ENCODE measurements around the gene ARHGAP28. TPM values are rescaled to one million over a fixed set of nuclear protein-coding genes. Genes with fewer than 3 reads are reported as not detected.

Gene ARHGAP28
- total and polyA plus RNA-seq, 7 donors = 0.65 to 8.8 (median 3.0) TPM

DNA sequence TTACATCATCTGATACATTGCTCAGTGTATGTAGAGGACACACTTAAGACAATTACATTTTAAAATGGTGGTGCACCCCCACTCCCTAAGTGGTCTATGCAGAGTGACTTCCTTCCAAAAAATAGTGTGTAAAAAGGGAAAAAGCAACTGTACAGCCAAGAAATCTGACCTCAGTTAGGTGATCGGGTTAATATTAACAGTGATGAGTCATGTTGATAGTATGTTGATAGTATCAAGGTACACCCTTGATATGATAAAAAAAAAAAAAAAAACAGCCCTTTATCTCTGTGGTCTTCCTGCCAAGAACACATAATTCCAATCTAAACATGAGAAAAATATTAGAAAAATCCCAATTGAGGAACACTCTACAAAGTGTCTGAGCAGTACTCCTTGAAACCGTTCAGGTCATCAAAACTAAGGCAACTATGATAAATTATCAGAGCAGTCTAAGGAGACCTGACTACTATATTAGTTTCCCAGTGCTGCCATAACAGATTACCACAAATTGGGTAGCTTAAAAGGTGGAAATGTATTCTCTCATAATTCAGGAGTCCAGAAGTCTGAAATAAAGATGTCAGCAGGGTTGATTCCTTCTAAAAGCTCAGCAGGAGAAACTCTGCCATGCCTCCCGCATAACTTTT, 171.9 kb downstream of the ARHGAP28 start:
- TF ChIP-seq, protein P1, sequence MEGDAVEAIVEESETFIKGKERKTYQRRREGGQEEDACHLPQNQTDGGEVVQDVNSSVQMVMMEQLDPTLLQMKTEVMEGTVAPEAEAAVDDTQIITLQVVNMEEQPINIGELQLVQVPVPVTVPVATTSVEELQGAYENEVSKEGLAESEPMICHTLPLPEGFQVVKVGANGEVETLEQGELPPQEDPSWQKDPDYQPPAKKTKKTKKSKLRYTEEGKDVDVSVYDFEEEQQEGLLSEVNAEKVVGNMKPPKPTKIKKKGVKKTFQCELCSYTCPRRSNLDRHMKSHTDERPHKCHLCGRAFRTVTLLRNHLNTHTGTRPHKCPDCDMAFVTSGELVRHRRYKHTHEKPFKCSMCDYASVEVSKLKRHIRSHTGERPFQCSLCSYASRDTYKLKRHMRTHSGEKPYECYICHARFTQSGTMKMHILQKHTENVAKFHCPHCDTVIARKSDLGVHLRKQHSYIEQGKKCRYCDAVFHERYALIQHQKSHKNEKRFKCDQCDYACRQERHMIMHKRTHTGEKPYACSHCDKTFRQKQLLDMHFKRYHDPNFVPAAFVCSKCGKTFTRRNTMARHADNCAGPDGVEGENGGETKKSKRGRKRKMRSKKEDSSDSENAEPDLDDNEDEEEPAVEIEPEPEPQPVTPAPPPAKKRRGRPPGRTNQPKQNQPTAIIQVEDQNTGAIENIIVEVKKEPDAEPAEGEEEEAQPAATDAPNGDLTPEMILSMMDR (IDR thresholded peaks at IDR 0.05) = no peak
- intact Hi-C loops (cut with DNase I) = no loop called here
- 82 to 91% (median 85%) methylated on average over 3 of the region's 3 CpGs for WGBS, 3 donors

DNA sequence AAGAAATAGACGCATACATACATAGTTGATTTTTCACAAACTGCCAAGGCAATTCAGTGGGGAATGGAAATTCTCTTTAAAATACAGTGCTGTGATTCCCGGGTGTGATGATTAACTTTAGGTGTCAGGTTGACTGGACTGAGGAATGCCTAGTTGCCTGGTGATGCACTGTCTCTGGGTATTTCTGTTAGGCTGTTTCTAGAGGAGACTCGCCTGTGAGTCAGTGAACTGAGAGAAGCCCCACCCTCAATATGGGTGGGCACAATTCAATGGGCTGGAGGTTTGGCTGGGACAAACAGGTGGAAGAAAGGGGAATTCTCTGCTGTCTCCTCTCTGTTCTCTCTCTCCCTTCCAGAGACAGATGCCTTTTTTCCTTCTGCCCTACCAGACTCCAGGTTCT, 187.6 kb downstream of the ARHGAP28 start:
- intact Hi-C loops (cut with DNase I) = no loop called here
- WGBS, 3 donors = 85 to 94% (median 90%) methylated on average over 3 of the region's 3 CpGs

More for the DNA sequence above, 171.9 kb downstream of the ARHGAP28 start:
- Histone ChIP-seq H3K4me1 (no peaks in the 10 kb centered on the region), H3K27me3 (ENCODE audit: insufficient read depth in 3 of 3, low read length in 2 of 3) (no peaks in the 10 kb centered on the region), H3K36me3 (ENCODE audit: insufficient read depth in 1 of 2, low read depth in 1 of 2) (peaks cover 0 to 29% of the 10 kb centered on the region in 2 donors), H3K4me3 (no peak overlapping the region), H3K27ac (no peak overlapping the region), H3K9me3 (no peaks in the 10 kb centered on the region)
- DNase-seq (no peak), ATAC-seq (no peak)

DNA sequence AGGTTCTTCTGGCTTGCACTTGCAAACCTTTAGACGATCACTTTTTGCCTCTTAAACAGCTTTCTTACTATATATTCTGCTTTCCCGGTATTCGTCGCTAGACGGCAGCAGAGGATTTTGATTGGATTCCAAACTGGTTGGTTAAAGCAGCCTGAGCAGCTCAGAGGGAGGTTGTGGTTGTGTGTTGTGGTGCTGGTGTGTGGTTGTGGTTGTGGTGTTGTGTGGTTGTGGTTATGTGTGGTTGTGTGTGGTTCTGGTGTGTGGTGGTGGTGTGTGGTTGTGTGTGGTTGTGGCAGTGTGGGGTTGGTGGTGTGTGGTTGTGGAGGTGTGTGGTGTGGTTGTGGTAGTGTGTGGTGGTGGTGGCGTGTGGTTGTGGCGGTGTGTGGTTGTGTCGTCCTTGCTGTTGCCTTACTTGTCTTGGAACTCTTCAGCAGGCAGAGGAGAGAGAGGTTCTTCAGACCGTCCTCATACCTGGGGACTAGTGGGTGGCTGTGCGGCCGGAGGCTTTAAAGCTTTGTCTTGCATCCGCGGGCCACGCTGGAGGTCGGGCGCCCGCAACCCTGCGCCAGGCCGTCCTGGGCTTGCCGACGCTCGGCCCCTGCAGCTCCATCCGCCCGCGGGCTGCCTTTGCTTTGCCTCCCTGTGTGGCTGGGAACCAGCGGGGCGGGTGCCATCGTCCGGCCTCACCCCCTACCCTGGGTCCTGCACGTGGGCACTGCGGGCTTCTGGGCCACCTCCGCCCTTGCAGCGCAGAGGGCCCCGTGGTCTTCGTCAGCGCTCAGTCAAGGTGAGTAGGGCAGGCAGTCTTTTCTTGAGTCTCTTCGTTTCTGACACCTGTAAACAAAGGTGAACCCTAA, 190.8 kb downstream of the ARHGAP28 start:
- intact Hi-C loops (cut with DNase I) = loop anchor here in 1 of 2 donors (2.0 kb wide), 1 partner anchor 258 kb away; no protein-coding TSS in a partner anchor

More for the DNA sequence above, 187.6 kb downstream of the ARHGAP28 start:
- H3K27ac ChIP-seq = no peak overlapping the region
- no peak overlapping the region for H3K4me3 ChIP-seq
- no peaks in the 10 kb centered on the region for H3K4me1 ChIP-seq
- peaks cover 0 to 13% of the 10 kb centered on the region in 2 donors for H3K36me3 ChIP-seq (ENCODE audit: insufficient read depth in 1 of 2, low read depth in 1 of 2)
- TF ChIP-seq, protein P1 (IDR thresholded peaks at IDR 0.05) = no peak
- no peak for DNase-seq
- no peak for ATAC-seq
- H3K27me3 ChIP-seq (ENCODE audit: insufficient read depth in 3 of 3, low read length in 2 of 3) = no peaks in the 10 kb centered on the region
- peaks cover 7% of the 10 kb centered on the region for H3K9me3 ChIP-seq

DNA sequence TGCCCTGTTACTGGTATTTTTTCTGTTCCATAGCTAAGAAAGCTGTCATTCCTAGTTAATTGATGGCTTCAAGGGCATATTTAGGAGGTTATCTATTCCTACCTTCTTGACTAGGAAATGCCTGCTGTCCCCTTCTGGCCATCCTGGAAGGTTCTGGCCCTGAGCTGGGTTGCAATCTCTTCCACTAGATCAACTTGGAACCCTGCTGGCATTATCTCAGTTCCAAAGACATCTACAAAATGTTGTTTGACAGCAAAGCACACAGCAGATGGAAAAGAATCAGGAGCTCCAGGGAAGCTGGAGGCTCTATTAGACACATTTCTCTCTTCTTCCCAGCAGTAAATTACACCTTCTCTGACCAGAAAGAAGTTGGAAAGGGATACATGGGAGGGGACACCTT, 192.1 kb downstream of the ARHGAP28 start:
- Histone ChIP-seq H3K4me3 (no peak overlapping the region), H3K9me3 (no peaks in the 10 kb centered on the region), H3K4me1 (no peaks in the 10 kb centered on the region), H3K27me3 (ENCODE audit: insufficient read depth in 3 of 3, low read length in 2 of 3) (no peaks in the 10 kb centered on the region), H3K27ac (no peak overlapping the region), H3K36me3 (ENCODE audit: insufficient read depth in 1 of 2, low read depth in 1 of 2) (no peaks in the 10 kb centered on the region)
- intact Hi-C loops (cut with DNase I) = loop anchor here in 1 of 2 donors (2.0 kb wide), 1 partner anchor 257 kb away; no protein-coding TSS in a partner anchor
- TF ChIP-seq, protein P1 (IDR thresholded peaks at IDR 0.05) = no peak
- no peak for DNase-seq
- no peak for ATAC-seq

More for the DNA sequence above, 190.8 kb downstream of the ARHGAP28 start:
- TF ChIP-seq, protein P1 (IDR thresholded peaks at IDR 0.05) = peak; percentile 50
- Histone ChIP-seq H3K4me3 (no peak overlapping the region), H3K4me1 (no peaks in the 10 kb centered on the region), H3K27ac (no peak overlapping the region), H3K9me3 (peaks cover 7% of the 10 kb centered on the region), H3K27me3 (ENCODE audit: insufficient read depth in 3 of 3, low read length in 2 of 3) (no peaks in the 10 kb centered on the region), H3K36me3 (ENCODE audit: insufficient read depth in 1 of 2, low read depth in 1 of 2) (peaks cover 0 to 6% of the 10 kb centered on the region in 2 donors)
- 73 to 78% (median 77%) methylated on average over 35 to 37 of the region's 37 CpGs for WGBS, 3 donors
- DNase-seq (peak in 1 of 2 donors; percentile 18), ATAC-seq (peak in 2 of 4 donors; percentile 35 to 50)

Measured in psoas muscle (tissue), 8 donors.